GM19324 (cell line): ENCODE data around the gene SLC22A9.
"Not testable (repeated sequence)": the region's sequence is repeated elsewhere in the genome, so short reads cannot be mapped to it uniquely, and the experiment has no call there.

Source experiments
- ATAC-seq: cut with Tn5 transposase; IDR thresholded peaks from one replicate; pipeline ENCODE4 v1.9.1; 2021; ENCODE audit warnings: mild to moderate bottlenecking, moderate library complexity; ENCODE audit not compliant: unreplicated experiment, low FRiP score

The SLC22A9 gene

DNA sequence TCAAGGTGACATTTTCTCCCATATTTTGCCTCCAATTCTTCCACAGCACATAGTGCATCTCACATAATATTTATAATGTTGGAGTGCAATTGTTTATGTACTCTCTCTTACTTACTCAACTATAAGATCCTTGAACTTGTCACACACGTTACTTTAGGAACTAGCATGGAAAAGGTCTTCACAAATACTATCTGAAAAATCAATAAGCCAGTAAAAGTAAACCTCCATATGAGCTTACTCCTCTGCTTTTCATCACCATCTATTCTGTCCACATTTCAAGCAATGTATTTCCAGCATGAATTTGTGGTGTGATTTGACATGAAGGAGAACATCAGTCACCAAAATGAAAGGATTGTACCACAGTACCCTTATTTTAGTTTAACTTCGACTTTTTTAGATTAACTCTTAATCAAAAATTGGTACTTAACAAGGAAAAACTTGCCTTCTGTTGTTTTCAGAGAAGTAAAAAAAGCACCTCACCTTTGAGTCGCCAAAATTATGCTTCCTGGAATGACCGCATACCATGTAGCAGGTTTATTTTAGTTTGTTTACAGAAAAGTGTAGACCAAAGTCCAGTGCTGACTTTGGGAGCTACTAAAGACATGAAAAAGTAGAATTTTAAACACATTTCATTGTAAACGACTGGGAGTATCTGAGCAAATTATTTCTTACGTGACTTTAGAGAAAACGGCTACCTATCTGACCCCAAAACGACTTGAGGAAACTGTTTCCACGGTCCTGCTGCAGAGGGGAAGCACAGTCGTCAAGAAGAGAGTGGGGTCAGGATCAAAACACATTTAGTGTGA is at the start of gene SLC22A9:
TSS of gene SLC22A9 (plus strand) at position 621 of the 806 bp plus-strand sequence. CDS start 272 bp downstream, outside the sequence.
- ATAC-seq = no peak

DNA sequence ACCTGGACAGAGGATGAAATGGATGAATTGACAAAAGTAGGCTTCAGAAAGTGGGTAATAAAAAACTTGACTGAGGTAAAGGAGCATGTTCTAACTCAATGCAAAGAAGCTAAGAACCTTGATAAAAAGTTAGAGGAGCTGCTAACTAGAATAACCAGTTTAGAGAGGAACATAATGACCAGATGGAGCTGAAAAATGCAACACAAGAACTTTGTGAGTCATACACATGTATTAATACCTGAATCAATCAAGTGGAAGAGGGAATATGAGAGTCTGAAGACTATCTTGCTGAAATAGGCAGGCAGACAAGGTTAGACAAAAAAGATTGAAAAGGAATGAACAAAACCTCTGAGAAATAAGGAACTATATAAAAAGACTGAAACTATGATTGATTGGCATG is 47.9 kb upstream of the SLC22A9 start:
- ATAC-seq = no peak

DNA sequence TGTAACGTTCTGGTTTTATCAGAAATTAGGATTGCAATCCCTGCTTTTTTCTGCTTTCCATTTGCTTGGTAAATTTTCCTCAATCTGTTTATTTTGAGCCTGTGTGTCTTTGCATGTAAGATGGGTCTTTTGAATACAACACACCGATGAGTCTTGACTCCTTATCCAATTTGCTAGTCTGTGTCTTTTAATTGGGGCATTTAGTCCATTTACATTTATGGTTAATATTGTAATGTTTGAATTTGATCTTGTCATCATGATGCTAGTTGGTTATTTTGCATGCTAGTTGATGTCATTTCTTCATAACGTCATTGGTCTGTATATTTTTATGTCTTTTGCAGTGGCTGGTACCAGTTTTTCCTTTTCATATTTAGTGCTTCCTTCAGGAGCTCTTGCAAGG is 34.5 kb upstream of the SLC22A9 start:
- not testable (repeated sequence) for ATAC-seq

DNA sequence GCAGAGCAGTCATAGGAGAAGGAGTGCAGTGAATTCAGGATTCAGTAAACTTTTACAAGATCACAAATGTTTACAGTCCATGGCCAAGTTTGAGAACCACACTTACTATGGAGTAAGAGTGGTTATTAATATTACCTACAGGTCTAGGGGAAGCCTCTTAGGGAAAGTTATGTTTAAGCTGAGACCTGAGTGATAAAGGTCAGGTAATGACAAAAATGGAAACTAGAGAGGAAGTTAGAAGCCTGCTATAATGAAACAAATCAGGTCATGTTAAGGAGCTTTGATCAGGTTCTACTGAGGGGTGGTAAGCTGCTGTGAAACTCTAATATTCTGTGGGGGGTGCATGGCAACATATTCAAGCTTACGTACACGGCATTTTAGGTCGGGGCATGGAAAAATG is 32.5 kb upstream of the SLC22A9 start:
- no peak for ATAC-seq

DNA sequence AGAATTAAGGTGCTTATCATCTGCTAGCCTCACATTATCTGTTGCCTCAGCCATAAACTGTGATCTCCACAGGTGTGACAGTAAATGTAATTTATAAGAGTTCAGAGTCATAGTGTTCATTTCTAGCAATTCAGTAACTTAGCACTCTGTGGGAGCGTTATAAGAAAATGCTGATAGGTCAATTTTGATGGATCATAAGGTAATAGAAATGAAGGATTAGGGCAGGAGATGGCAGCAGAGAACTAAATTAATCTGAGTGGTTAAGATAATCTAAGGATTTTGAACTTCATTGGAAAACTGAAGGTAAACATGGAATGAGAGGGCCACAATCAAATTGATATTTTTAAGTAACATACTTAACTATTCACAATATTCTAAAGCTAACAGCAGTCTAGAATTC is 26.5 kb upstream of the SLC22A9 start:
- ATAC-seq = no peak

DNA sequence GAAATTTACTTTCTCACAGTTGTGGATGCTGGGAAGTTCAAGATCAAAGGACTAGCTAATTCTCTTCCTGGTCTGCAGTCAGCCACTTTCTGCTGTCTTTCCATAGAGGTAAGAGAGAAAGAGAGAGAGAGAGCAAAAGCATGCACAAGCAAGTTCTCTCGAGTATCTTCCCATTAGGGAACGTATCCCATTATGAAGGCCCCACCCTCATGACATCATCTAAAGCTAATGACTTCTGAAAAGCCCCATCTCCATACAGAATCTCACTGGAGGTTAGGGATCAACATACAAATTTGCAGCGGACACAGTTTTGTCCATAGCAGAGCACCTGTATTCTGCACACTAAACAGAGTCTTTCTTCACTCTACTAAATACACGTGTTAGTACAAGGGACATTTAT is 17.4 kb upstream of the SLC22A9 start:
- no peak for ATAC-seq

DNA sequence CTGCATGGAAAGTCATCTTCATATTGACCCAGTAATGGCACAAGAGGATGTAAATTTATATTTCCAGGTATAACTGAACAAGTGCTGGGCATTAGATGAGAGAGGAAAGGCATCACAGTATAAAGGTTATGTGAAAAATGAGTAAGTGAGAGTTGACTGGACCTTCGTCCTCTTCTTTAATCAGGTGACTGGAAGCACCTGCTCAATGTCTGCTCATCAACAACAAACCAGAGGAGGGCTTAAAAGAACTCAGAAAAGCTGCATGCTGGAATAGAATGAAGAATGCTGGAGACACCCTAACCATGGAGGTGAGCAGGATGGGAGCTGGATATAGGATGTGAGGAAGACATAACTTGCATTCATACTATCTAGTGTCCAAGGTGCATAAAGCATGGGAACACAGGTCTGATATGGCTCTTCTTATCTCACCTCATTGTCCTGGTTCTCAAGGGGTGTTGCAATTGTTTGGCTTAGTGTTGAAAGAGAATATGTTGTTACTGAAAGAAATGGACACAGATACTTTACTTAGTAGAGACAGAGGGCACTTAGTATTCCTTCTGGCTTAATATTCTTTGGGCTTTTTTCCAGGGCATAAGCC is 7.3 kb upstream of the SLC22A9 start:
- no peak for ATAC-seq

DNA sequence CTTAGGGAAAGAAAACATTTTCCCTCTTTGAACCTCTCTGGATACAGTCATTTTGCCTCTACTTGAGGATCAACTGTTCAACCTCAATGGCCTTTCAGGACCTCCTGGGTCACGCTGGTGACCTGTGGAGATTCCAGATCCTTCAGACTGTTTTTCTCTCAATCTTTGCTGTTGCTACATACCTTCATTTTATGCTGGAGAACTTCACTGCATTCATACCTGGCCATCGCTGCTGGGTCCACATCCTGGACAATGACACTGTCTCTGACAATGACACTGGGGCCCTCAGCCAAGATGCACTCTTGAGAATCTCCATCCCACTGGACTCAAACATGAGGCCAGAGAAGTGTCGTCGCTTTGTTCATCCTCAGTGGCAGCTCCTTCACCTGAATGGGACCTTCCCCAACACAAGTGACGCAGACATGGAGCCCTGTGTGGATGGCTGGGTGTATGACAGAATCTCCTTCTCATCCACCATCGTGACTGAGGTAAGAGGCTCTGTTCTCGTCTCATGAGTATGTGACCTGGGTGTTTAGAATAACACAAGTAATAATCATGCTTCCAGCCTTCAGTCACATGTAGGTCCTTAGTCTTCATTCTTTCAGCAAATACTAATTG is 495 bp downstream of the SLC22A9 start:
- ATAC-seq = no peak

DNA sequence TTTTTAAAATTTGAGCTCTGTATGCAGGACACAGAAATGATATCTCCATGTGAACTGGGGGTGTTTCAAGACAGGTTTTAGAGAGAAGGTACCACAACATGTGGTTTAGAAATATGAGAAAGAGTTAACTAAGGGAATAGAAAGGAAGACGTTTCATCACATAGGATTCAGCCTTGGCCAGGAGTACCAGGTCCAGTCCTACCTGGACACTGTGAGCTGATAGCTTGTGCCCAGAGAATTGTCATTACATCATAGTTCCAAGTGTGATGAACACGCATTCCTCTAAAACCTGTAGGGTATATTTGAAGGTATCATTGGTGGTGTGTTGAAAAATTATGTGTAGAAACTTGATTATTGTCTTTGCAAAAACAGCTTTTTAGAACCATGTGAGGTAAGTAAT is 1.8 kb downstream of the SLC22A9 start:
- no peak for ATAC-seq

DNA sequence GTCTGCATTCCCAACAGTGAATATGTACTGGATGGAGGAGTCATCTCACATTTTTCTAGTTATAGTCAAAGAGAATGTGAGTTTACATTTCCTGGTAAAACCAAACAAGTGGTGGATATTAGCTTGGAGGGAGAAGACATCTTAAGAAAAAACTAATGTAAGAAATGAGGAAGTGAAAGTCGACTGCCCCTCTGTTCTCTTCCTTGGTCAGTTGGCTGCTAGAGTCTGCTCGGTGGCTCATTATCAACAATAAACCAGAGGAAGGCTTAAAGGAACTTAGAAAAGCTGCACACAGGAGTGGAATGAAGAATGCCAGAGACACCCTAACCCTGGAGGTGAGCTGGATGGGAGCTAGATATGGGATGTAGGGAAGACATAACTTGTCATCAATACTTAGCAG is 5.8 kb downstream of the SLC22A9 start:
- ATAC-seq = no peak

DNA sequence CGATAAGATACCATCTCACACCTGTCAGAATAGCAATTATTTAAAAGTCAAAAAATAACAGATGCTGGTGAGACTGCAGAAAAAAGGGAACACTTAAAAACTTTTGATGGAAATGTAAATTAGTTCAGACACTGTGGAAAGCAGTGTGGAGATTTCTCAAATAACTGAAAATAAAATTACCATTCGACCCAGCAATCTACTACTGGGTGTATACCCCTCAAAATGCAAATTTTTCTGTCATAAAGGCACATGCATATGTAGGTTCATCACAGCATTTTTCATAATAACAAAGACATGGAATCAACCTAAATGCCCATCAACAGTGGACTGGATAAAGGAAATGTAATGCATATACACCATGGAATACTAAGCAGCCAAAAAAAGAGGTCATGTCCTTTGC is 10.5 kb downstream of the SLC22A9 start:
- ATAC-seq = no peak

DNA sequence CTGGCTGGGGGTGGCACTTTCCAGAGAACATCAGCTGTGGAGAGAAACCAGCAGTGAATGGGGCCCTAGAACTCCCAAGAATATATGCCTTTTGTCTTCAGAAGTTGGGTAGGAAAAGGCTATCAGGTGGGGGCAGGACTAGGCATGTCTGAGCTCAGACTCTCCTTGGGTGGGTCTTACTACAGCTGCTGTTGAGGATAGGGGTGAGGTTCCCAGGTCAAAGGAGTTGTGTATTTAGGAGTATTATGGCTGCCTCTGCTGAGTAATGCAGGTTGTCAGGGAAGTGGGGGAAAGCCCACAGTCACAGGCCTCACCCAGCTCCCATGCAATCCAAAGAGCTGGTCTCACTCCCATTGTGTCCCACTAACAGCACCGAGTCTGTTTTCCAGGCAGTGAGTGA is 26.1 kb downstream of the SLC22A9 start:
- no peak for ATAC-seq

DNA sequence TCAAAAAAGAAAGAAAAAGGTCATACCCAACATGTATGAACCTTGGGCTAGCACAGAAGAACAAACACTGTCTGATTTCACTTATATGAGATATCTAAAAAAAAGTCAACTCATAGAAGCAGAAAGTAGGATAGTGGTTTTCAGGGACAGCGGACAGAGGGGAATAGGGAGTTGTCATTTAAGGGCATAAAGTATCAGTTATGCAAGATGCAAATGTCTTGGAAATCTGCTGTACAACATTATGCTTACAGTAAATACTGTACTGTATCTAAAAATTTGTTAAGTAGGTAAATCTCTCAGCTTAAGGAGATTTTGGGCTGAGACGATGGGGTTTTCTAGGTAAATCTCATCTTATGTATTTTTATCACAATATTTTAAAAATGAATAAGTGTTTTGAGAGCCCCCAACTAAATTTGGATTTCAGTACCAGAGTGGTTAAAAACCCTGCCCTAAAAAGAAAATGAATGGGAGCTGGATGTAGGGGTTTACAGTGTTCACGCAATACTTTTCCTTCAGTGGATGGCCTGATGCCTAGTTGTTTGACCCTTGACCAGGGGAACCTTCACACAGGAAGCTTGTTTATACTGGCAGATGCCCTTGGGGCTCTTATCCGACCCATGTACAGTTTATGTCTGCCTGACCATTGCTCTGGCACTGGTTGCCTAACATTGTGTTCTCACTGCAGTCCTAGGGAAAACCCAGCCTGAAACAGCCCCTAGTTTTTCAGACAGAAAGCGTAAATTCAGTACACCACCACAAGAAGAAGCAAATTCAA is 34.8 kb downstream of the SLC22A9 start:
- no peak for ATAC-seq

DNA sequence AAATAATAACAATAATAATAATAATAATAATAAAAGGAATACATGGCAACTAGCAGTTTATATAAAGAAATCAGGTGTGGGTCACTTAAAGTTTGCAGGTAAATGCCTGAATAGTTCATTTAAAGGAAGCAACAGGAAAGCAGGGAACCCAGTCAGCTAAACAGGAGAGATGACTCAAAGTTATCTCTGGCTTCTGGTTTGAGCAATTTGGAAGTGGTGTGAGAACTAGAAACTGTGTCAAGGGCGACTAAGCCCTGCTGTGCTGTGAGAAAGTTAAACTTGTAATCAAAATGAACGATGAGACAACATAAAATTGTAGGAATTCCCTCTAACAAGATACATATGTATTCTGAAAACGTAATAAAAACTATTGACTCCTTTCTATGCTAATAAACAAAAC is 35.5 kb downstream of the SLC22A9 start:
- no peak for ATAC-seq

DNA sequence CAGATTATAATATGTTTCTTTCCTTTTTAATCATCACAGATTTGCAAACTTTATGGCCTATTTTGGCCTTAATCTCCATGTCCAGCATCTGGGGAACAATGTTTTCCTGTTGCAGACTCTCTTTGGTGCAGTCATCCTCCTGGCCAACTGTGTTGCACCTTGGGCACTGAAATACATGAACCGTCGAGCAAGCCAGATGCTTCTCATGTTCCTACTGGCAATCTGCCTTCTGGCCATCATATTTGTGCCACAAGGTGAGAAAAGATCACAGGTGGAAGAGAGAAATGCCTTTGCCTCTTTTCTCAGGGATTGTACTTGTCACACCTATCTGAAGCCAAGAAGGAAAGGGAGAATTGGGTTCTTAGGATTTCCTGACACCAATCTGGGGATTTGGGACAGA is 36.9 kb downstream of the SLC22A9 start:
- no peak for ATAC-seq

DNA sequence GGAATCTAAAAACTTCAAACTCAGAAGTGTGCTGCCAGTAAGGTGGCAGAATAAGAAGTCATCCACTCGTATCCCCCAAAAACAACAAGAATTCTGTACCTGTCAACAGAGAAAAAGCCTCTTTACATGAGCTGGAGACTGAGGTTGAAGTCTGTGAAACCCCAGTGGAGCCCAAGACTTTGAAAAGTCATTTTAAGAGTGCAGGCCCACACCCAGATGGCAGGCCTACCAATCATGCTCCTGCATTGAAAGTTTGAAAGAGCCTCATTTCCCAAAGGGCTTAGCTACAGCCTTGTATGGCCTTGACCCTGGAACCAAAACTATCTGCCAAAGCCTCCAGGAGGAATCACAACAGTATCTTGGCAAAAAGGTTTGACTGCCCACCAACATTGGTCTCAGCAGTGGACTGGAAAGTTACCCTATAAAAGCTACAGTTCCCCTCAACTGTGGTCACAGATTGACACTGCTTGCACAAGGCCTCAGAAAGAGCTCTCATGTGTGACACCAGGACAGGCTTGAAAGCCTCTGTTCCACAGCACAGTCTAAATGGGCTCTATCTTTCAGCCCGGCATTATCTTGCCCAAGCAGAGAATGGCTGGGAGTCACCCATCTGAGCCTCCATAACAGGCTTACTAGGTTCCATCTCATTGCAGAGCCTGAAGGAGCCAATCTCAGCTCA is 47.7 kb downstream of the SLC22A9 start:
- ATAC-seq = no peak

DNA sequence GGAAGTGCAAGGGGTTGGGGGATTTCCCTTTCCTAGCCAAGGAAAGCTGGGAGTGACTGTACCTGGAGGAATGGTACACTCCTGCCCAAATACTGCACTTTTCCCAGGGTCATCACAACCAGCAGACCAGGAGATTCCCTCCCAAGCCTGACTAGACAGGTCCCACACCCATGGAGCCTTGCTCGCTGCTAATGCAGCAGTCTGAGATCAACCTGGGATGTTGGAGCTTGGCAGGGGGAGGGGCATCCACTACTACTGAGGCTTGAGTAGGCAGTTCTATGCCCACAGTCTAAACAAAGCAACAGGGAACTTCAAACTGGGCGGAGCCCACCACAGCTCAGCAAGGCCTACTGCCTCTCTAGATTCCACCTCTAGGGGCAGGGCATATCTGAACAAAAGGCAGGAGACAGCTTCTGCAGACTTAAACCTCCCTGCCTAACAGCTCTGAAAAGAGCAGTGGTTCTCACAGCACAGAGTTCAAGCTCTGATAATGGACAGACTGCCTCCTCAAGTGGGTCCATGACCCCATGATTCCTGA is 58.5 kb downstream of the SLC22A9 start:
- ATAC-seq = no peak

DNA sequence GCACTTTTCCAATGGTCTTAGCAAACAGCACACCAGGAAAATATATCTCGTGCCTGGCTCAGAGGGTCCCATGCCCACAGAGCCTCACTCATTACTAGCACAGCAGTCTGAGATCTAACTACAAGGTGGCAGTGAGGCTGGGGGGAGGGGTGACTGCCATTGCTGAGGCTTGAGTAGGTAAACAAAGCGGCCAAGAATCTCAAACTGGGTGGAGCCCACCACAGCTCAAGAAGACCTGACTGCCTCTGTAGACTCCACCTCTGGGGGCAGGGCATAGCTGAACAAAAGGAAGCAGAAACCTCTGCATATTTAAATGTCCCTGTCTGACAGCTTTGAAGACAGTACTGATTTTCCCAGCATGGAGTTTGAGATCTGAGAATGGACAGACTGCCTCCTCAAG is 61.1 kb downstream of the SLC22A9 start:
- not testable (repeated sequence) for ATAC-seq

DNA sequence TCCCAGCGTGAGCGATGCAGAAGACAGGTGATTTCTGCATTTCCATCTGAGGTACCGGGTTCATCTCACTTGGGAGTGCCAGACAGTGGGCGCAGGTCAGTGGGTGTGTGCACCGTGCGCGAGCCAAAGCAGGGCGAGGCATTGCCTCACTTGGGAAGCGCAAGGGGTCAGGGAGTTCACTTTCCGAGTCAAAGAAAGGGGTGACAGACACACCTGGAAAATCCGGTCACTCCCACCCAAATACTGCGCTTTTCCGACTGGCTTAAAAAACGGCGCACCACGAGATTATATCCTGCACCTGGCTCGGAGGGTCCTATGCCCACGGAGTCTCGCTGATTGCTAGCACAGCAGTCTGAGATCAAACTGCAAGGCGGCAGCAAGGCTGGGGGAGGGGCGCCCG is 65.8 kb downstream of the SLC22A9 start:
- not testable (repeated sequence) for ATAC-seq

DNA sequence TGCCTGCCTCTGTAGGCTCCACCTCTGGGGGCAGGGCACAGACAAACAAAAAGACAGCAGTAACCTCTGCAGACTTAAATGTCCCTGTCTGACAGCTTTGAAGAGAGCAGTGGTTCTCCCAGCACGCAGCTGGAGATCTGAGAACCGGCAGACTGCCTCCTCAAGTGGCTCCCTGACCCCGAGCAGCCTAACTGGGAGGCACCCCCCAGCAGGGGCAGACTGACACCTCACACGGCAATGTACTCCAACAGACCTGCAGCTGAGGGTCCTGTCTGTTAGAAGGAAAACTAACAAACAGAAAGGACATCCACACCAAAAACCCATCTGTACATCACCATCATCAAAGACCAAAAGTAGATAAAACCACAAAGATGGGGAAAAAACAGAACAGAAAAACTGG is 66.2 kb downstream of the SLC22A9 start:
- ATAC-seq = not testable (repeated sequence)
